Measurements from ENCODE around the gene STK33. TPM values are rescaled to one million over a fixed set of nuclear protein-coding genes. Genes with fewer than 3 reads are reported as not detected.

The STK33 gene
- total RNA-seq, 1 experiment from 2014 or later: 19.5 TPM

DNA sequence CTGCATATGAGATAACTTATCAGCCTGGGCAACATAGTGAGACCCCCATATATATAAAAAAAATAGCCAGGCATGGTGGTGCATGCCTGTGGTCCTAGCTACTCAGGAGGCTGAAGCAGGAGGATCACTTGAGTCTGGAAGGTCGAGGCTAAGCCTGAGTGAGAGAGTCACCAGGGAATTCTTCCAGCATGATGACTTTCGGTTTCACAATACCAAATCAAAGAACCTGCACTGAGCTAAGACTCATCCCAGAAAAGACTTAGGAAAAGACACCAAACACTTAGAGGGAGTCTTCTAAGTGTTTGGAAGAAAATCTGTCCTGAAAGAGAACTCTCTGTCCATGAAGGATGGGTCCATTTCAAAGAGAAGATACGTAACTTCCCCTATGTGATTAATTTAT lies 12.7 kb downstream of the STK33 start:
- WGBS (ENCODE audit: extremely low coverage, insufficient read length, low lambda C conversion rate): no CpG with 5 or more reads among the region's 3 CpGs

More for the DNA sequence above, 12.7 kb downstream of the STK33 start:
- Histone ChIP-seq H4K8ac (replicated peaks; ENCODE audit: insufficient read length, low read depth, low read length) (no peak overlapping the region), H3K56ac (ENCODE audit: insufficient read length, low read depth, low read length) (no peak overlapping the region), H2AK5ac (ENCODE audit: insufficient read length, low read length) (no peak overlapping the region), H4K5ac (ENCODE audit: insufficient read length, low read depth, low read length) (no peak overlapping the region), H4K91ac (ENCODE audit: insufficient read length, low read depth, low read length) (no peak overlapping the region), H2BK12ac (ENCODE audit: insufficient read length, low read depth, low read length) (no peak overlapping the region), H2BK5ac (ENCODE audit: insufficient read length, low read length) (no peak overlapping the region), H3K79me2 (ENCODE audit: insufficient read depth, low read length) (no peaks in the 10 kb centered on the region), H3K9ac (ENCODE audit: extremely low read depth, insufficient read length, low read length) (no peak overlapping the region), H2BK120ac (ENCODE audit: low read depth, low read length, poor library complexity, severe bottlenecking) (no peak overlapping the region), H3K79me1 (ENCODE audit: insufficient read depth, low read depth, low read length, poor library complexity, severe bottlenecking) (no peaks in the 10 kb centered on the region), H3K27me3 (ENCODE audit: insufficient read depth, low read length) (no peaks in the 10 kb centered on the region), H3K23me2 (ENCODE audit: insufficient read length, low read depth, low read length, poor library complexity, severe bottlenecking) (no peaks in the 10 kb centered on the region), H4K20me1 (ENCODE audit: control insufficient read depth, insufficient read depth, insufficient read length) (no peaks in the 10 kb centered on the region), H3K23ac (ENCODE audit: insufficient read length, low read depth, low read length) (no peak overlapping the region), H3K27ac (ENCODE audit: insufficient read length, low read depth, low read length) (no peak overlapping the region), H3K18ac (ENCODE audit: insufficient read length, low read depth, low read length) (no peak overlapping the region), H2BK20ac (ENCODE audit: low read depth, low read length, poor library complexity, severe bottlenecking) (no peak overlapping the region), H3K4me1 (ENCODE audit: insufficient read depth, low read length) (no peaks in the 10 kb centered on the region), H2BK15ac (ENCODE audit: low read depth, low read length) (no peak overlapping the region), H3T11ph (ENCODE audit: low read length) (no peak overlapping the region), H3K14ac (ENCODE audit: insufficient read depth, low read length) (no peak overlapping the region), H3K4me2 (ENCODE audit: insufficient read depth, insufficient read length, low read length) (no peak overlapping the region), H3K9me3 (ENCODE audit: control insufficient read depth, low read depth, low read length) (no peaks in the 10 kb centered on the region), H3K4ac (ENCODE audit: low read depth, low read length) (no peak overlapping the region), H2AFZ (ENCODE audit: low read length) (no peak overlapping the region)
- TF ChIP-seq, protein P1, sequence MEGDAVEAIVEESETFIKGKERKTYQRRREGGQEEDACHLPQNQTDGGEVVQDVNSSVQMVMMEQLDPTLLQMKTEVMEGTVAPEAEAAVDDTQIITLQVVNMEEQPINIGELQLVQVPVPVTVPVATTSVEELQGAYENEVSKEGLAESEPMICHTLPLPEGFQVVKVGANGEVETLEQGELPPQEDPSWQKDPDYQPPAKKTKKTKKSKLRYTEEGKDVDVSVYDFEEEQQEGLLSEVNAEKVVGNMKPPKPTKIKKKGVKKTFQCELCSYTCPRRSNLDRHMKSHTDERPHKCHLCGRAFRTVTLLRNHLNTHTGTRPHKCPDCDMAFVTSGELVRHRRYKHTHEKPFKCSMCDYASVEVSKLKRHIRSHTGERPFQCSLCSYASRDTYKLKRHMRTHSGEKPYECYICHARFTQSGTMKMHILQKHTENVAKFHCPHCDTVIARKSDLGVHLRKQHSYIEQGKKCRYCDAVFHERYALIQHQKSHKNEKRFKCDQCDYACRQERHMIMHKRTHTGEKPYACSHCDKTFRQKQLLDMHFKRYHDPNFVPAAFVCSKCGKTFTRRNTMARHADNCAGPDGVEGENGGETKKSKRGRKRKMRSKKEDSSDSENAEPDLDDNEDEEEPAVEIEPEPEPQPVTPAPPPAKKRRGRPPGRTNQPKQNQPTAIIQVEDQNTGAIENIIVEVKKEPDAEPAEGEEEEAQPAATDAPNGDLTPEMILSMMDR (conservative IDR thresholded peaks at IDR 0.05): no peak
- no peaks in the 10 kb centered on the region for H3K27me3 Mint-ChIP-seq (ENCODE audit: low read depth)
- peaks cover 6 to 23% (median 12%) of the 10 kb centered on the region in 3 experiments; a peak in 6 of 7 replicates for H3K36me3 Mint-ChIP-seq (ENCODE audit: insufficient read depth in 1 of 3, low read depth in 3 of 3)
- DNase-seq: no peak
- peaks cover 3 to 5% of the 10 kb centered on the region in 2 experiments; a peak in 3 of 4 replicates for H3K4me1 Mint-ChIP-seq
- no peak overlapping the region for H3K4me3 Mint-ChIP-seq
- no peak overlapping the region for H3K27ac Mint-ChIP-seq
- H3K9me3 Mint-ChIP-seq: peaks cover 12 to 15% of the 10 kb centered on the region in 2 experiments; a peak in 4 of 5 replicates

Measured in H9 (cell line).